ENCODE data around the gene ARGLU1.

The ARGLU1 gene

DNA sequence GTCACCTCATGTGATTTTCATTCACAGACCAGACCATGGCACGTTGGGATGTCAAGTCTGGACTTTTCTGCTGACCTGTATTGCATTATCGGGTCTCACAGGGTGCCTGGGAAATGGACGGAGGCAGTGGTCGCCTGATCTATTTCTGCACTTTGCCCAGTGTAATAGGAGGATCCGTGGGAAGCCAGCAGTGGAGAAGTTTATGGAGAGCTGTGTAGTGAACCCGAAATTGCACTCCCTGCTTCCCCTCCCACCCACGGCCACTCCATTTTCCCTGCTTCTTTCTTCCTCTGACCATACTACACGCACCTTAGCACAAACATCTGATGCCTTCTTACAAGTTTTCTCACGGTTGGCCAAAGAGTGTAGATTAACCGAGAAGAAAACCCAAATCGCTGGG is 49.4 kb downstream of the ARGLU1 start:
- TF ChIP-seq, protein P1, sequence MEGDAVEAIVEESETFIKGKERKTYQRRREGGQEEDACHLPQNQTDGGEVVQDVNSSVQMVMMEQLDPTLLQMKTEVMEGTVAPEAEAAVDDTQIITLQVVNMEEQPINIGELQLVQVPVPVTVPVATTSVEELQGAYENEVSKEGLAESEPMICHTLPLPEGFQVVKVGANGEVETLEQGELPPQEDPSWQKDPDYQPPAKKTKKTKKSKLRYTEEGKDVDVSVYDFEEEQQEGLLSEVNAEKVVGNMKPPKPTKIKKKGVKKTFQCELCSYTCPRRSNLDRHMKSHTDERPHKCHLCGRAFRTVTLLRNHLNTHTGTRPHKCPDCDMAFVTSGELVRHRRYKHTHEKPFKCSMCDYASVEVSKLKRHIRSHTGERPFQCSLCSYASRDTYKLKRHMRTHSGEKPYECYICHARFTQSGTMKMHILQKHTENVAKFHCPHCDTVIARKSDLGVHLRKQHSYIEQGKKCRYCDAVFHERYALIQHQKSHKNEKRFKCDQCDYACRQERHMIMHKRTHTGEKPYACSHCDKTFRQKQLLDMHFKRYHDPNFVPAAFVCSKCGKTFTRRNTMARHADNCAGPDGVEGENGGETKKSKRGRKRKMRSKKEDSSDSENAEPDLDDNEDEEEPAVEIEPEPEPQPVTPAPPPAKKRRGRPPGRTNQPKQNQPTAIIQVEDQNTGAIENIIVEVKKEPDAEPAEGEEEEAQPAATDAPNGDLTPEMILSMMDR (IDR thresholded peaks at IDR 0.05), result no peak

DNA sequence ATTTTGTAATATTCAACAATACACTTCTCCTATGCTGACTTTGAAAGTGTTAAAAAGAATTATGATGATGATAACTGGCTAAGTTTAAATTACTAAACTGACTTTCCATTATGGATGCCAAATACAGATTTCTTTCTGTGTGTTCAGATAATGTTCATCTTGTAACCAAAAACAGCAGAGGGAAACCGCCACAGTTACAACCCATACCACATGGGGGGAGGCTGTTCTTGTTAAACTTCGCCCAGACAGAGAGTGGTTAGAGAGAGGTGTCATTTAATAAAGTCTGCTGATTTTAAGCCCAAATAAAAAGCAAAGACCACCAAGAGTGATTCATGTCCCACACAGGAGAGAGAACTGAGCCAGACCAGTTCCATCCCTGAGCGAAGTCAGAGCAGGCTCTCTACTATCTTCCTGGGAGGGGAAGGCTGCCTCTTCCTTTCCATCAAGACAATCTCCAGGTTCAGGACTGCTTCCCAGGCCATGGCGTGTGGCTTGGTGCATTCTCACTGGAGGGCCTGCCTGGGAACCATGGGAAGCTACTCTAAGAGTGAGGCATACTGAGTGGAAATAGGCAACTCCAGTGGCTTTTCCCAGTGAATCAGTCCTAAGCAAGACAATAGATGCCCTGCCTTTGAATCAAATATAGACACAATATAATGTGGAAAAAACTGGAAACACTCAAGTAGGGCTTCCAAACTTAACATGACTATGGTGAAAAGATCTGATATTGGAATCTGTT is 50.7 kb downstream of the ARGLU1 start:
- TF ChIP-seq, protein P1 (IDR thresholded peaks at IDR 0.05), result no peak

DNA sequence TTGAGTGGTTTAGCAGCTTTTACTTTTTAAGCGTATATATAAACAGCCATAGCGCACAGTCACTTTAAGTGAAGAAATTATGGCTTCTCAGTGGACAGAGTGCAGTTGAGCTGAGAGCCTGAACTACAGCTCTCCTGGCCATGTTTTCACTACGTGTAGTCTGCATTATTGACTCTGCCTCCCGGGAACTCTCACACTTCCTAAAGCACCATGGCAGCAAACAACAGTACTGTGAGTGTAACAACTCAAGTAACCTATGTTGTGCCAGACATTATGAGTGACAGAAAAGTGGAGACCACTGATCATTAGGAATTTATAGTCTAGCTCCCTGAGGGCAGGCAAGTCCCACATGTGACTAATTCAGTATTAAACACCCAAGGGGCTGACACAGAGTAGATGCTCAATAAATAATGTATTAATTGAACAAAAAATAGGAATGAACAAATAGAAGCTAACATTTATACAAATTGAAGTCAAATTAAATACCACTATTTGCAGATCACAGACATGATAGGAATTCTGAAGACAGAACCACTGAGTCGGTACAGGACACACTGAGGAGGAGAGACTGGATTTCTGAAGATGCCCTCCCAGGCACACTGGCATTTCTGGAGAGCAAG is 52.2 kb downstream of the ARGLU1 start:
- TF ChIP-seq, protein P1 (IDR thresholded peaks at IDR 0.05), result no peak

DNA sequence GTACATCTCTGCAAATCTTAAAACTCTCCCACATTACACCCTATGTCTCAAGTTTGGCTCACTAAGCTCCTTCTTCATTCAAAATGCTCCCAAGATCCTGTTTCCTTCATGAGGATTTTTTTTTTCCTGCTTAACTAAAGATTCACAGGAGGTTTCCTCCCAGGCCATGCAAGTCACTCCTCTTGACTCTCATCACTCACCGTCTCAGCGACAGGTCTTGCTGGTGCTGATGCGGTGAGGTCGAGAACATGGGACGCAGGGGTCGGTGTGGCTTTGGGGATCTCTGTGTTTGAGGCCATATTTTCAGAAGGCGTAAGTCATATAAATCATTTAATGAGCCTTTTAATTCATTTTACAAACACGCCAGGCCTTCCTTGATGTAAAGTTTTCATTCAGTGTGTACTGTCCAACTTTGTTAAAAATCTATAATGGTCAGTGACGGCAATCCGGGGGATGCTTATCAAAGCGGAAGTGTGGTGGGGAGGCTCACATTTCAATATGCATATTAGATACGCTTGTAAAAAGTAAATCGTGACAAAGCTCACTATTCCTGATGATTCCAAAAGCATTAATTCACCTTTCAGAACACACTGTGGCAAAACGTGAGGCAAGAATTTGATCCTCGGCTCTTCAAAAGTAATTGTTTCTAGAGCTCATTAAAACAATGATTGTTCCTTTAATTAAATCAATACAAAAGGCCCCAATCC is 52.9 kb downstream of the ARGLU1 start:
- TF ChIP-seq, protein P1 (IDR thresholded peaks at IDR 0.05), result no peak

DNA sequence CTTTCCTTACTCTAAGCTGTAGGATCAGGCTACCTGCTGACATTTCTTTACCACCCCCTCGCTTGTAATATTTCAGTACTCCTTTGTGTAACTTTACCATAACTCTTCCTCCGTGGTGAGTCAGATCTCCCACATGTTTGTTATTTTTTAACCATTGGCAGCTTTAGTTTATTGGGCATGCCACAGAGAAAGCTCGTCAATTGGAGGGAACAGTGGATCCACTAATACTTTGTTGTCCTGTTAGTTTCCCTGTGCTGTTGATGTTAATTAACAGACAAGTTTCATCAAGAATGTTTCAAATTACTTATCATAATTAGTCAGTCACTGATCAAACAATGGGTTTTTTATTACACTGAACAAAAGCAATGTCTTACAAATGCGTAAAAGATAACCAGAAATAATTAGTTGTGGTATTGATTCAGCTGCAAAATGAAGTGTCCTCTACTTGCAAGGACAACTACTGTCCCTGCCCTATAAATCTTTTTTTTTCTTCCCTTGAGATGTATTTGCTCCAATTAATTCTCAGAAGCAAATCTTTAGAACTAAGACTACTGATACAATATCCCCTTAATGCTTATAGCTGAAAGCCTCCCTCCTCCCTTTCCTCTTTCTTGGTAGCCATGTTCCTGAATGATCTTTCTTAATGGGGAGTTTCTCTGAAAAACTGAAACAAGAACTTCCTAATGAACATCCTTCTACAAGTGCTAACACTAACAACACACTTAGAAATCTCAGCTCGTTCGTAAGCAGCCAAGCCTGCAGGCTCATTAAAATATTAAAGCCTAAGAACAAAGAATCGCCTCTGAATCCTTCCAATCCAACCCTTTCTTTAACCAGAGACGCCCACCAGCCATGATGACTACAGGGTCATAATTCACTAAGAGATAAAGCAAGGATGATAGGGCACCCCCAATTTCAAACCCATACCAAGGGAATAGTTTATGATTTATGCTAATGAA is 54.6 kb downstream of the ARGLU1 start:
- TF ChIP-seq, protein P1 (IDR thresholded peaks at IDR 0.05), result no peak

DNA sequence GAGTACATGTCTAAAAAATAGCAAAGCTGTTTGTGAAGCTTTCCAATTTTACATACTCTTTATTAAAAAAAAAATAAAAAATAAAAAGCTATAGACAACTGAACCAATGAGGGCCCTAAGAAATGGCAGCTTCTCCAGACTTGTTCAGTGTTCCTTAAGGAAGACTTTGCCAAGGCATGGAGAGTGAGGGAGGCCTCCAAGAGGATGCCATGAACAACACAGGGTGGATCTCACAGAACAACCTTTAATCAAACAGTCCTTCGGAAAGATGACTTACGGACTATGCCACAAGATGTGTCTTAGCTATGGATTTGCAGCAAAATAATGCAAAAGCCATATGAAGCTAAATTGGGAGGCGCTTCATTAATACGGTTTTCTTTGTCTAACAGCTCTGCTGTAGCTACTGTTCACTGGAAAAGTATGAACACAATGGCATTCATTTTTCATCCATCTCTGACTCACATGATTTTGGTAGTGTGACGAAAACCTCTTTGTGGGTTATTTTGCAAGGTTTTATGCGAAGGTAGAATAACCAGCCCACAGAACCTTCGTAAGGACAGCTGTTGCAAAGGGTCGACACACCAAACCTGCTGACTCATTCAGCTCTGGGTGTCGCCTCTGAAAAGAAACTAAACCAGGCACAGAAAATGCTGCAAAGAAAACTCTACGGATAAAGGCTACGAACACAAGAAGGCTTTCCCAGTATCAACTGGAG is 60.2 kb downstream of the ARGLU1 start:
- TF ChIP-seq, protein P1 (IDR thresholded peaks at IDR 0.05), result no peak

All from LNCAP (cell line).